ENCODE data around the gene PCTP. TPM values are rescaled to one million over a fixed set of nuclear protein-coding genes. Genes with fewer than 3 reads are reported as not detected.

The PCTP gene
- total RNA-seq, 1 donor from 2014 or later = 17.8 TPM

DNA sequence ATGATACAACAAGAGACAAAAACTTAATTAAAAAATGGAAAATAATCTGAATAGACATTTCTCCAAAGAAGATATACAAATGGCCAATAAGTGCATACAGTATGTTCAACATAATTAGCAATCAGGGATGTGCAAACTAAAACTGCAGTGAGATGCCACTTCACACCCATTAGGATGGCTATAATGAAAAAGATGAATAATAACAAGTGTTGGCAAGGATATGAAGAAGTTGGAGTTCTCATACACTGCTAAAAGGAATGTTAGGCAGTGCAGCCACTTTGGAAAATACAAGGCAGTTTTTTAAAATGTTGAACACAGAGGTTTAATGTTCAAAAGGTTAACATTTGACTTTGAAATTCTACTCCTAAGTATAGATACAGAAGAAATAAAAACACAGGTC lies 69.8 kb downstream of the PCTP start:
- Histone ChIP-seq H3K9me3 (no peaks in the 10 kb centered on the region), H3K27ac (no peak overlapping the region), H3K27me3 (no peaks in the 10 kb centered on the region), H3K4me1 (no peaks in the 10 kb centered on the region), H3K4me3 (no peak overlapping the region), H3K36me3 (no peaks in the 10 kb centered on the region)
- TF ChIP-seq, protein P1, sequence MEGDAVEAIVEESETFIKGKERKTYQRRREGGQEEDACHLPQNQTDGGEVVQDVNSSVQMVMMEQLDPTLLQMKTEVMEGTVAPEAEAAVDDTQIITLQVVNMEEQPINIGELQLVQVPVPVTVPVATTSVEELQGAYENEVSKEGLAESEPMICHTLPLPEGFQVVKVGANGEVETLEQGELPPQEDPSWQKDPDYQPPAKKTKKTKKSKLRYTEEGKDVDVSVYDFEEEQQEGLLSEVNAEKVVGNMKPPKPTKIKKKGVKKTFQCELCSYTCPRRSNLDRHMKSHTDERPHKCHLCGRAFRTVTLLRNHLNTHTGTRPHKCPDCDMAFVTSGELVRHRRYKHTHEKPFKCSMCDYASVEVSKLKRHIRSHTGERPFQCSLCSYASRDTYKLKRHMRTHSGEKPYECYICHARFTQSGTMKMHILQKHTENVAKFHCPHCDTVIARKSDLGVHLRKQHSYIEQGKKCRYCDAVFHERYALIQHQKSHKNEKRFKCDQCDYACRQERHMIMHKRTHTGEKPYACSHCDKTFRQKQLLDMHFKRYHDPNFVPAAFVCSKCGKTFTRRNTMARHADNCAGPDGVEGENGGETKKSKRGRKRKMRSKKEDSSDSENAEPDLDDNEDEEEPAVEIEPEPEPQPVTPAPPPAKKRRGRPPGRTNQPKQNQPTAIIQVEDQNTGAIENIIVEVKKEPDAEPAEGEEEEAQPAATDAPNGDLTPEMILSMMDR (IDR thresholded peaks at IDR 0.05) = no peak
- DNase-seq (ENCODE audit: low spot score in 2 of 2) = no peak
- intact Hi-C loops (cut with DNase I) = no loop called here

DNA sequence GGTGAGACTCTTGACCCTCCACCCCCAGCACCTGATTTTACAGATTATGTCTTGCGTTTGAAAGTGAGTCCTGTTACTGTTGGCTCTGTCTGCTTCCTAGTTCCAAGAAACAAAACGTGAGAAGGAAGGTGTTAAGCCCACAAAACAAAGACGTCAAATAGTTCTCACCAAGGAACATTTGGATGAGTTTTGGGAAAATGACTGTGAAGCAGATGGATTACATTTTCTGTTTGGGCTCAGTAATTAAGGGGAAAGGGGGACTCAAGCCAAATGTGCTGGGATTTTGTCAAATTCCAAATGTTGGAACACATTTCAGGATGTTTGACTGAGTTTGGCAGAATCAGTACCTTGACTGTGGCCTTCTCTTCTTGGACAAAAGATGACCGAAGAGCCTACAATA lies 71.2 kb downstream of the PCTP start:
- TF ChIP-seq, protein P1 (IDR thresholded peaks at IDR 0.05) = no peak

GRCh38 chr17:55825213-55825612 lies 74.4 kb downstream of the PCTP start:
- Histone ChIP-seq H3K4me1 (no peaks in the 10 kb centered on the region), H3K36me3 (no peaks in the 10 kb centered on the region), H3K4me3 (no peak overlapping the region), H3K9me3 (no peaks in the 10 kb centered on the region), H3K27ac (no peak overlapping the region), H3K27me3 (no peaks in the 10 kb centered on the region)
- TF ChIP-seq, protein P1 (IDR thresholded peaks at IDR 0.05) = no peak
- no peak for DNase-seq (ENCODE audit: low spot score in 2 of 2)
- intact Hi-C loops (cut with DNase I) = no loop called here

More for the DNA sequence above, 71.2 kb downstream of the PCTP start:
- no peaks in the 10 kb centered on the region for H3K36me3 ChIP-seq
- no peak overlapping the region for H3K27ac ChIP-seq
- H3K4me1 ChIP-seq = no peaks in the 10 kb centered on the region
- no peaks in the 10 kb centered on the region for H3K27me3 ChIP-seq
- no peak for DNase-seq (ENCODE audit: low spot score in 2 of 2)
- no peak overlapping the region for H3K4me3 ChIP-seq
- no peaks in the 10 kb centered on the region for H3K9me3 ChIP-seq
- intact Hi-C loops (cut with DNase I) = no loop called here

Other genes with a start within 250 kb of the PCTP start
- gene SMIM36, start 239.6 kb upstream of the PCTP start, total RNA-seq = not detected
- gene TMEM100, start 28.2 kb upstream of the PCTP start, total RNA-seq = 1.7 TPM